ENCODE results near the gene PKNOX2. TPM values are rescaled to one million over a fixed set of nuclear protein-coding genes. Genes with fewer than 3 reads are reported as not detected.

Gene PKNOX2
- total and polyA plus RNA-seq, 9 of the 15 experiments (the other 6 are each of a cell fraction or from before 2014, with no cell fraction given): not detected

- ATAC-seq: no peak
- no peaks in the 10 kb centered on the region for H3K79me2 ChIP-seq (ENCODE audit: control insufficient read depth, insufficient read depth, low read length)
- H3K9me3 ChIP-seq (replicated peaks; ENCODE audit: control insufficient read depth, insufficient read depth, low read depth, low read length): no peaks in the 10 kb centered on the region
- POLR2A ChIA-PET: interaction anchor here (1.1 kb wide), 1 partner anchor 13 kb away, joined by 3 read pairs; no protein-coding TSS in a partner anchor
- no peak for DNase-seq (ENCODE audit: extremely low read depth in 1 of 4, low spot score in 3 of 4)
- in situ Hi-C loops (cut with MboI) (no loop called here), intact Hi-C loops (cut with micrococcal nuclease) (no loop called here)
- H3K27ac ChIP-seq (ENCODE audit: extremely low read depth, low read depth, low read length): no peak overlapping the region
- H3K4me1 ChIP-seq (replicated peaks in 1 of 2; ENCODE audit: control insufficient read depth in 2 of 2, insufficient read depth in 2 of 2, low read length in 2 of 2): no peaks in the 10 kb centered on the region
- H3K9ac ChIP-seq (ENCODE audit: insufficient read depth in 1 of 2, low read depth in 2 of 2, low read length in 2 of 2): no peak overlapping the region
- H4K20me1 ChIP-seq (replicated peaks; ENCODE audit: control insufficient read depth, insufficient read depth, low read length): no peaks in the 10 kb centered on the region; the same call in 1 of the 2 replicates
- H3K4me2 ChIP-seq (ENCODE audit: insufficient read depth, low read length): no peak overlapping the region
- H3K4me3 ChIP-seq: no peak overlapping the region
- CTCF ChIA-PET (ENCODE audit: low intra/inter-chr PET ratio): no interaction called here
- no peak for FAIRE-seq
- peaks cover 50 to 75% of the 10 kb centered on the region in 2 experiments for H3K27me3 ChIP-seq (ENCODE audit: control insufficient read depth in 2 of 2, insufficient read depth in 2 of 2, low read length in 2 of 2)
- BruUV-seq (replicated peaks): no TSS peak
- no peaks in the 10 kb centered on the region for H3K9me1 ChIP-seq (ENCODE audit: control insufficient read depth, insufficient read depth, low read length)
- 3% methylated on average over 6 of the region's 6 CpGs for WGBS (ENCODE audit: insufficient coverage, low coverage, missing lambda C conversion rate)
- no peaks in the 10 kb centered on the region for H3K36me3 ChIP-seq (ENCODE audit: control insufficient read depth, insufficient read depth, low read length)
- no peak overlapping the region for H2AFZ ChIP-seq (ENCODE audit: low read depth, low read length)
- TF ChIP-seq ZKSCAN3 (CRISPR knock-in tag; IDR thresholded peaks at IDR 0.05) (no peak), ZNF398 (CRISPR knock-in tag; IDR thresholded peaks at IDR 0.05) (no peak), HCFC1 (IDR thresholded peaks at IDR 0.05; ENCODE audit: low read depth, low read length) (no peak), TARDBP (IDR thresholded peaks at IDR 0.05) (no peak), NR3C1 (CRISPR knock-in tag; IDR thresholded peaks at IDR 0.05) (no peak), YY1 (IDR thresholded peaks at IDR 0.05; ENCODE audit: borderline replicate concordance in 1 of 3, control insufficient read depth in 1 of 3, extremely low read depth in 1 of 3, insufficient read depth in 3 of 3, insufficient read length in 1 of 3, insufficient replicate concordance in 2 of 3, low read depth in 1 of 3, low read length in 2 of 3) (no peak)
- TF ChIP-seq, protein P1, sequence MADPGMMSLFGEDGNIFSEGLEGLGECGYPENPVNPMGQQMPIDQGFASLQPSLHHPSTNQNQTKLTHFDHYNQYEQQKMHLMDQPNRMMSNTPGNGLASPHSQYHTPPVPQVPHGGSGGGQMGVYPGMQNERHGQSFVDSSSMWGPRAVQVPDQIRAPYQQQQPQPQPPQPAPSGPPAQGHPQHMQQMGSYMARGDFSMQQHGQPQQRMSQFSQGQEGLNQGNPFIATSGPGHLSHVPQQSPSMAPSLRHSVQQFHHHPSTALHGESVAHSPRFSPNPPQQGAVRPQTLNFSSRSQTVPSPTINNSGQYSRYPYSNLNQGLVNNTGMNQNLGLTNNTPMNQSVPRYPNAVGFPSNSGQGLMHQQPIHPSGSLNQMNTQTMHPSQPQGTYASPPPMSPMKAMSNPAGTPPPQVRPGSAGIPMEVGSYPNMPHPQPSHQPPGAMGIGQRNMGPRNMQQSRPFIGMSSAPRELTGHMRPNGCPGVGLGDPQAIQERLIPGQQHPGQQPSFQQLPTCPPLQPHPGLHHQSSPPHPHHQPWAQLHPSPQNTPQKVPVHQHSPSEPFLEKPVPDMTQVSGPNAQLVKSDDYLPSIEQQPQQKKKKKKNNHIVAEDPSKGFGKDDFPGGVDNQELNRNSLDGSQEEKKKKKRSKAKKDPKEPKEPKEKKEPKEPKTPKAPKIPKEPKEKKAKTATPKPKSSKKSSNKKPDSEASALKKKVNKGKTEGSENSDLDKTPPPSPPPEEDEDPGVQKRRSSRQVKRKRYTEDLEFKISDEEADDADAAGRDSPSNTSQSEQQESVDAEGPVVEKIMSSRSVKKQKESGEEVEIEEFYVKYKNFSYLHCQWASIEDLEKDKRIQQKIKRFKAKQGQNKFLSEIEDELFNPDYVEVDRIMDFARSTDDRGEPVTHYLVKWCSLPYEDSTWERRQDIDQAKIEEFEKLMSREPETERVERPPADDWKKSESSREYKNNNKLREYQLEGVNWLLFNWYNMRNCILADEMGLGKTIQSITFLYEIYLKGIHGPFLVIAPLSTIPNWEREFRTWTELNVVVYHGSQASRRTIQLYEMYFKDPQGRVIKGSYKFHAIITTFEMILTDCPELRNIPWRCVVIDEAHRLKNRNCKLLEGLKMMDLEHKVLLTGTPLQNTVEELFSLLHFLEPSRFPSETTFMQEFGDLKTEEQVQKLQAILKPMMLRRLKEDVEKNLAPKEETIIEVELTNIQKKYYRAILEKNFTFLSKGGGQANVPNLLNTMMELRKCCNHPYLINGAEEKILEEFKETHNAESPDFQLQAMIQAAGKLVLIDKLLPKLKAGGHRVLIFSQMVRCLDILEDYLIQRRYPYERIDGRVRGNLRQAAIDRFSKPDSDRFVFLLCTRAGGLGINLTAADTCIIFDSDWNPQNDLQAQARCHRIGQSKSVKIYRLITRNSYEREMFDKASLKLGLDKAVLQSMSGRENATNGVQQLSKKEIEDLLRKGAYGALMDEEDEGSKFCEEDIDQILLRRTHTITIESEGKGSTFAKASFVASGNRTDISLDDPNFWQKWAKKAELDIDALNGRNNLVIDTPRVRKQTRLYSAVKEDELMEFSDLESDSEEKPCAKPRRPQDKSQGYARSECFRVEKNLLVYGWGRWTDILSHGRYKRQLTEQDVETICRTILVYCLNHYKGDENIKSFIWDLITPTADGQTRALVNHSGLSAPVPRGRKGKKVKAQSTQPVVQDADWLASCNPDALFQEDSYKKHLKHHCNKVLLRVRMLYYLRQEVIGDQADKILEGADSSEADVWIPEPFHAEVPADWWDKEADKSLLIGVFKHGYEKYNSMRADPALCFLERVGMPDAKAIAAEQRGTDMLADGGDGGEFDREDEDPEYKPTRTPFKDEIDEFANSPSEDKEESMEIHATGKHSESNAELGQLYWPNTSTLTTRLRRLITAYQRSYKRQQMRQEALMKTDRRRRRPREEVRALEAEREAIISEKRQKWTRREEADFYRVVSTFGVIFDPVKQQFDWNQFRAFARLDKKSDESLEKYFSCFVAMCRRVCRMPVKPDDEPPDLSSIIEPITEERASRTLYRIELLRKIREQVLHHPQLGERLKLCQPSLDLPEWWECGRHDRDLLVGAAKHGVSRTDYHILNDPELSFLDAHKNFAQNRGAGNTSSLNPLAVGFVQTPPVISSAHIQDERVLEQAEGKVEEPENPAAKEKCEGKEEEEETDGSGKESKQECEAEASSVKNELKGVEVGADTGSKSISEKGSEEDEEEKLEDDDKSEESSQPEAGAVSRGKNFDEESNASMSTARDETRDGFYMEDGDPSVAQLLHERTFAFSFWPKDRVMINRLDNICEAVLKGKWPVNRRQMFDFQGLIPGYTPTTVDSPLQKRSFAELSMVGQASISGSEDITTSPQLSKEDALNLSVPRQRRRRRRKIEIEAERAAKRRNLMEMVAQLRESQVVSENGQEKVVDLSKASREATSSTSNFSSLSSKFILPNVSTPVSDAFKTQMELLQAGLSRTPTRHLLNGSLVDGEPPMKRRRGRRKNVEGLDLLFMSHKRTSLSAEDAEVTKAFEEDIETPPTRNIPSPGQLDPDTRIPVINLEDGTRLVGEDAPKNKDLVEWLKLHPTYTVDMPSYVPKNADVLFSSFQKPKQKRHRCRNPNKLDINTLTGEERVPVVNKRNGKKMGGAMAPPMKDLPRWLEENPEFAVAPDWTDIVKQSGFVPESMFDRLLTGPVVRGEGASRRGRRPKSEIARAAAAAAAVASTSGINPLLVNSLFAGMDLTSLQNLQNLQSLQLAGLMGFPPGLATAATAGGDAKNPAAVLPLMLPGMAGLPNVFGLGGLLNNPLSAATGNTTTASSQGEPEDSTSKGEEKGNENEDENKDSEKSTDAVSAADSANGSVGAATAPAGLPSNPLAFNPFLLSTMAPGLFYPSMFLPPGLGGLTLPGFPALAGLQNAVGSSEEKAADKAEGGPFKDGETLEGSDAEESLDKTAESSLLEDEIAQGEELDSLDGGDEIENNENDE (IDR thresholded peaks at IDR 0.05; ENCODE audit: low read depth, low read length): no peak
Observed at GRCh38 chr11:125369808-125370207, 205.3 kb downstream of the PKNOX2 start.
